ENCODE data around the gene RABGAP1L. TPM values are rescaled to one million over a fixed set of nuclear protein-coding genes. Genes with fewer than 3 reads are reported as not detected.

The RABGAP1L gene
- total RNA-seq, 1 donor from 2014 or later = 83.9 TPM

GRCh38 chr1:174156437-174156836 lies 2.9 kb upstream of the RABGAP1L start:
- ATAC-seq (no peak), DNase-seq (no peak)
- TF ChIP-seq, protein P1, sequence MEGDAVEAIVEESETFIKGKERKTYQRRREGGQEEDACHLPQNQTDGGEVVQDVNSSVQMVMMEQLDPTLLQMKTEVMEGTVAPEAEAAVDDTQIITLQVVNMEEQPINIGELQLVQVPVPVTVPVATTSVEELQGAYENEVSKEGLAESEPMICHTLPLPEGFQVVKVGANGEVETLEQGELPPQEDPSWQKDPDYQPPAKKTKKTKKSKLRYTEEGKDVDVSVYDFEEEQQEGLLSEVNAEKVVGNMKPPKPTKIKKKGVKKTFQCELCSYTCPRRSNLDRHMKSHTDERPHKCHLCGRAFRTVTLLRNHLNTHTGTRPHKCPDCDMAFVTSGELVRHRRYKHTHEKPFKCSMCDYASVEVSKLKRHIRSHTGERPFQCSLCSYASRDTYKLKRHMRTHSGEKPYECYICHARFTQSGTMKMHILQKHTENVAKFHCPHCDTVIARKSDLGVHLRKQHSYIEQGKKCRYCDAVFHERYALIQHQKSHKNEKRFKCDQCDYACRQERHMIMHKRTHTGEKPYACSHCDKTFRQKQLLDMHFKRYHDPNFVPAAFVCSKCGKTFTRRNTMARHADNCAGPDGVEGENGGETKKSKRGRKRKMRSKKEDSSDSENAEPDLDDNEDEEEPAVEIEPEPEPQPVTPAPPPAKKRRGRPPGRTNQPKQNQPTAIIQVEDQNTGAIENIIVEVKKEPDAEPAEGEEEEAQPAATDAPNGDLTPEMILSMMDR (IDR thresholded peaks at IDR 0.05) = no peak
- Histone ChIP-seq H3K4me3 (no peak overlapping the region), H3K27ac (no peak overlapping the region), H3K9me3 (no peaks in the 10 kb centered on the region), H3K36me3 (no peaks in the 10 kb centered on the region), H3K27me3 (ENCODE audit: low read depth) (no peaks in the 10 kb centered on the region), H3K4me1 (peaks cover 21% of the 10 kb centered on the region)
- intact Hi-C loops (cut with DNase I) = no loop called here

- no peak for ATAC-seq
- no peak overlapping the region for H3K4me3 ChIP-seq
- TF ChIP-seq, protein P1 (IDR thresholded peaks at IDR 0.05) = no peak
These were observed 2.0 kb upstream of the RABGAP1L start for GRCh38 chr1:174157157-174157806.

GRCh38 chr1:174158767-174159251 lies 511 bp upstream of the RABGAP1L start:
- Histone ChIP-seq H3K27me3 (ENCODE audit: low read depth) (no peaks in the 10 kb centered on the region), H3K27ac (peak overlapping the region; percentile 86), H3K4me1 (peaks cover 18% of the 10 kb centered on the region), H3K4me3 (peak overlapping the region; percentile 84), H3K36me3 (no peaks in the 10 kb centered on the region), H3K9me3 (no peaks in the 10 kb centered on the region)
- intact Hi-C loops (cut with DNase I) = no loop called here
- no peak for DNase-seq
- TF ChIP-seq, protein P1 (IDR thresholded peaks at IDR 0.05) = no peak
- peak in 1 of 2 donors; percentile 7 for ATAC-seq

More at GRCh38 chr1:174157157-174157806, 2.0 kb upstream of the RABGAP1L start:
- no peak for DNase-seq
- Histone ChIP-seq H3K27ac (no peak overlapping the region), H3K27me3 (ENCODE audit: low read depth) (no peaks in the 10 kb centered on the region), H3K36me3 (no peaks in the 10 kb centered on the region), H3K9me3 (no peaks in the 10 kb centered on the region), H3K4me1 (peaks cover 24% of the 10 kb centered on the region)
- intact Hi-C loops (cut with DNase I) = no loop called here

DNA sequence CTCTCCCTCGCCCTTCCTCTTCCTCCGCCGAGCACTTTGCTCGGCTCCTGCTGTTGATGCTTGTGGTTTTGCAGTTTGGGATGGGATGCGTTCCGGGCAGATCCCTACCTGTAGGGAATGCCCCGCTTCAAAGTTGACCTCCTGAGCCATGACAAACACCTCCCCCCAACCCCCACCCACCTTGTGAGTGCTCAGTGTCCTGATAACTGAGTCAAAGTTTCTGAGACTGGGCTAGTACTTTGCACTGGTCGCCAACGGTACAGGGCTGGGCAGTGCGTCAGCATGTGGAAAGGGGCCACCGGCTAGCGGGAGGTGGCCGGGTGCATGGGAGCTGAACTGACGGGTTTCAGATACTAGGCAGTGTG lies 771 bp downstream of the RABGAP1L start:
- H3K36me3 ChIP-seq = no peaks in the 10 kb centered on the region
- H3K4me1 ChIP-seq = peaks cover 18% of the 10 kb centered on the region
- no peaks in the 10 kb centered on the region for H3K27me3 ChIP-seq (ENCODE audit: low read depth)
- H3K4me3 ChIP-seq = peak overlapping the region; percentile 84
- TF ChIP-seq, protein P1 (IDR thresholded peaks at IDR 0.05) = no peak
- intact Hi-C loops (cut with DNase I) = no loop called here
- DNase-seq (peak; percentile 66), ATAC-seq (peak; percentile 46 to 52)
- H3K27ac ChIP-seq = peak overlapping the region; percentile 86
- H3K9me3 ChIP-seq = no peaks in the 10 kb centered on the region

DNA sequence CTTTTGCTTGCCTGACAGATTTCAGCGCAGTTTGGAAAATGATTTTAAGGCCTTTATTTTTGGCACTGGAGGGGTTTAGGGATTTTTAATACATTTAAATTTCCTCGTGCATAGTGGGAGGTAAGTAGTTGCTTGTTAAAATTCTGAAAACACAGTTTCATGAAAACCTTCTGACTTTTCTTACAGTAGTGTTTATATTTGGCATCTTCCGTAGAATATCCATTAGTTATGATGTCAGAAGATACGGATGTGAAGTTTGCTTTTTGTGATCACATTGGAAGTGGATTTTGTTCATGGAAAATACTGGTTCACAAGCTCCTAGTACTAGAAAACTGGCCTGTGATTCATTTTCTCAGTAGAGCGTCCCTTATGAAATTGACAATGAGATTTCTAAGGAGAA lies 1.3 kb downstream of the RABGAP1L start:
- Histone ChIP-seq H3K27ac (no peak overlapping the region), H3K27me3 (ENCODE audit: low read depth) (no peaks in the 10 kb centered on the region), H3K9me3 (no peaks in the 10 kb centered on the region), H3K36me3 (no peaks in the 10 kb centered on the region), H3K4me3 (peak overlapping the region; percentile 84), H3K4me1 (peaks cover 21% of the 10 kb centered on the region)
- TF ChIP-seq, protein P1 (IDR thresholded peaks at IDR 0.05) = no peak
- ATAC-seq = no peak
- intact Hi-C loops (cut with DNase I) = no loop called here
- no peak for DNase-seq
